ENCODE data around the gene DQX1.

DQX1 gene

GRCh38 chr2:74507926-74508520 is 18.0 kb downstream of the DQX1 start (continued):
- TF ChIP-seq, protein P1, sequence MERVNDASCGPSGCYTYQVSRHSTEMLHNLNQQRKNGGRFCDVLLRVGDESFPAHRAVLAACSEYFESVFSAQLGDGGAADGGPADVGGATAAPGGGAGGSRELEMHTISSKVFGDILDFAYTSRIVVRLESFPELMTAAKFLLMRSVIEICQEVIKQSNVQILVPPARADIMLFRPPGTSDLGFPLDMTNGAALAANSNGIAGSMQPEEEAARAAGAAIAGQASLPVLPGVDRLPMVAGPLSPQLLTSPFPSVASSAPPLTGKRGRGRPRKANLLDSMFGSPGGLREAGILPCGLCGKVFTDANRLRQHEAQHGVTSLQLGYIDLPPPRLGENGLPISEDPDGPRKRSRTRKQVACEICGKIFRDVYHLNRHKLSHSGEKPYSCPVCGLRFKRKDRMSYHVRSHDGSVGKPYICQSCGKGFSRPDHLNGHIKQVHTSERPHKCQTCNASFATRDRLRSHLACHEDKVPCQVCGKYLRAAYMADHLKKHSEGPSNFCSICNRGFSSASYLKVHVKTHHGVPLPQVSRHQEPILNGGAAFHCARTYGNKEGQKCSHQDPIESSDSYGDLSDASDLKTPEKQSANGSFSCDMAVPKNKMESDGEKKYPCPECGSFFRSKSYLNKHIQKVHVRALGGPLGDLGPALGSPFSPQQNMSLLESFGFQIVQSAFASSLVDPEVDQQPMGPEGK (CRISPR knock-in tag; IDR thresholded peaks at IDR 0.05; ENCODE audit: borderline replicate concordance) = peak; percentile 98
- no peak for TF ChIP-seq ZFP30 (CRISPR knock-in tag; IDR thresholded peaks at IDR 0.05)

DNA sequence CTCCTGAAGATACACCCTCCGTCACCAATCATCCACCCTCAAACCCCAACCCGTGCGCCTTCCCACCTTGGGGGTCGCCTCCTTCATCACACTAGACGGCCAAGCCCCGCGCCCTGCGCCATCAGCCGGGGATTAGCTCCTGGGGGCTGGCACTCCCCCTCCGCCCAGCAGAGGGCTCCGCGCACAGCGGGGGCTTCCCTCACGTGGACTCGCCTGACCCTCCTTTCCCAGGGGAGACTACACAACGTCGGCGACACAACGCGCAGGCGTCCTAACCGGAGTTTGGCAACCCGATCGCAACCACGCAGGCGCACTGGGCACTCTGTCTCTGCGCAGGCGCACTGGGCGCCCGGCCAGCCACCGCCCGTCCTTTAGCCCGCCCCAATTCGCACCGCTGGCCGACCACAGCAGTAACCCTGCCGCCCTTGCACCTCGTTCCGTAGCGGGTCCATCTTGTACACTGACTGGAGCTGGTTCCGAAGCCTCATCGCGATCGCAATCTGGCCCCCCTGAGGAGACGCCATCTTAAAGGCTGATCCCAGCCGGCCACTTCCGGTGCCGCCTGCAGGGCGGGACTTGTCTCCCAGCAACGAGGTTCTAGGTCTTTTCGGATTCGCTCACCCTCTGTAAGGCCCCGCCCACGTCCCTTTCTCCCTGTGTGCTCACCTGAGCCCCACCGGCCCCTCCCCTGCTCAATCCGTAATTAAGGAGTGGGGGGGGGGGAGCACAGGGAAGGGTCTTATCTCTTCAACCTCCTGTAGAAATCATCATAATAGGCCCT is 18.7 kb downstream of the DQX1 start, which contains the start of gene PCGF1:
PCGF1 (minus strand) TSS at position 551 of the 781 bp plus-strand sequence; CDS start at position 524, 27 bp downstream.
- peak; percentile 93 for ATAC-seq
- peak; percentile 92 for TF ChIP-seq ARNTL (CRISPR knock-in tag; IDR thresholded peaks at IDR 0.05; ENCODE audit: borderline replicate concordance, low read depth)
- TF ChIP-seq ISL1 (CRISPR knock-in tag; IDR thresholded peaks at IDR 0.05) = no peak

GRCh38 chr2:74505448-74506246 is 20.4 kb downstream of the DQX1 start:
- no peak for TF ChIP-seq SNAI2 (CRISPR knock-in tag; IDR thresholded peaks at IDR 0.05)
- TF ChIP-seq ZNF565 (CRISPR knock-in tag; conservative IDR thresholded peaks at IDR 0.05; ENCODE audit: low read depth) = no peak
- no peak for TF ChIP-seq CSDC2 (CRISPR knock-in tag; IDR thresholded peaks at IDR 0.05)
- TF ChIP-seq CSRNP3 (CRISPR knock-in tag; IDR thresholded peaks at IDR 0.05) = no peak
- TF ChIP-seq ISL1 (CRISPR knock-in tag; IDR thresholded peaks at IDR 0.05) = no peak
- TF ChIP-seq ZFP30 (CRISPR knock-in tag; IDR thresholded peaks at IDR 0.05) = no peak
- no peak for TF ChIP-seq RARB (CRISPR knock-in tag; IDR thresholded peaks at IDR 0.05)
- TF ChIP-seq ARNTL (CRISPR knock-in tag; IDR thresholded peaks at IDR 0.05; ENCODE audit: borderline replicate concordance, low read depth) = no peak
- TF ChIP-seq TOX (CRISPR knock-in tag; IDR thresholded peaks at IDR 0.05; ENCODE audit: borderline replicate concordance) = no peak
- no peak for TF ChIP-seq ZFP3 (CRISPR knock-in tag; IDR thresholded peaks at IDR 0.05)
- TF ChIP-seq TSHZ2 (CRISPR knock-in tag; IDR thresholded peaks at IDR 0.05) = no peak
- TF ChIP-seq TCF4 (CRISPR knock-in tag; IDR thresholded peaks at IDR 0.05; ENCODE audit: borderline replicate concordance) = no peak
- TF ChIP-seq ZC3H10 (CRISPR knock-in tag; IDR thresholded peaks at IDR 0.05) = no peak
- no peak for TF ChIP-seq ZNF70 (CRISPR knock-in tag; IDR thresholded peaks at IDR 0.05)
- TF ChIP-seq OSR1 (CRISPR knock-in tag; IDR thresholded peaks at IDR 0.05) = no peak
- no peak for ATAC-seq

DNA sequence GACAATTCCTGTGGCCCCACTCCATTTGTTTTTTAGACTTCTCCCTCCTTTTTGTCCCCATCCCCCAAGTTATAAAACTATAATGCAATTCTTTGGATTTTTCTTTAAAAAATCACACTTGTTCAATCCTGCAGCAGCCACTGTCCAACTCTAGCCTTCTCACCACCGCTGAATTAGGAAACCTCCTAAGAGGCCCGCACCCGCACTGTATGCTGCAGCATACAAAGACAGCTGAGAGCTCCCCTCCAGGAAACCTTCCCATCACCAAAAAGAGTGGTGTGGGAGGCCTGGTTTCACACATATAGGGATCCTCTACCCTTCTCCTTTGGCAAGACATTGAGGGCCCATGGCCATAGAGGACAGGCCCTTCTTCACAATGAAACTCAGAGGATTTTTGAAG is 21.4 kb downstream of the DQX1 start:
- ATAC-seq = no peak
- no peak for TF ChIP-seq TOX (CRISPR knock-in tag; IDR thresholded peaks at IDR 0.05; ENCODE audit: borderline replicate concordance)
- TF ChIP-seq CSRNP3 (CRISPR knock-in tag; IDR thresholded peaks at IDR 0.05) = no peak
- TF ChIP-seq PPARA (CRISPR knock-in tag; IDR thresholded peaks at IDR 0.05; ENCODE audit: borderline replicate concordance) = no peak
- TF ChIP-seq BACH2 (CRISPR knock-in tag; IDR thresholded peaks at IDR 0.05; ENCODE audit: borderline replicate concordance) = no peak
- TF ChIP-seq, protein P2, sequence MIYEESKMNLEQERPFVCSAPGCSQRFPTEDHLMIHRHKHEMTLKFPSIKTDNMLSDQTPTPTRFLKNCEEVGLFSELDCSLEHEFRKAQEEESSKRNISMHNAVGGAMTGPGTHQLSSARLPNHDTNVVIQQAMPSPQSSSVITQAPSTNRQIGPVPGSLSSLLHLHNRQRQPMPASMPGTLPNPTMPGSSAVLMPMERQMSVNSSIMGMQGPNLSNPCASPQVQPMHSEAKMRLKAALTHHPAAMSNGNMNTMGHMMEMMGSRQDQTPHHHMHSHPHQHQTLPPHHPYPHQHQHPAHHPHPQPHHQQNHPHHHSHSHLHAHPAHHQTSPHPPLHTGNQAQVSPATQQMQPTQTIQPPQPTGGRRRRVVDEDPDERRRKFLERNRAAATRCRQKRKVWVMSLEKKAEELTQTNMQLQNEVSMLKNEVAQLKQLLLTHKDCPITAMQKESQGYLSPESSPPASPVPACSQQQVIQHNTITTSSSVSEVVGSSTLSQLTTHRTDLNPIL (CRISPR knock-in tag; IDR thresholded peaks at IDR 0.05; ENCODE audit: low read depth) = no peak
- TF ChIP-seq ZNF70 (CRISPR knock-in tag; IDR thresholded peaks at IDR 0.05) = no peak
- no peak for TF ChIP-seq ZFP3 (CRISPR knock-in tag; IDR thresholded peaks at IDR 0.05)
- no peak for TF ChIP-seq SNAI2 (CRISPR knock-in tag; IDR thresholded peaks at IDR 0.05)
- TF ChIP-seq TSHZ2 (CRISPR knock-in tag; IDR thresholded peaks at IDR 0.05) = no peak
- no peak for TF ChIP-seq ZNF565 (CRISPR knock-in tag; conservative IDR thresholded peaks at IDR 0.05; ENCODE audit: low read depth)
- TF ChIP-seq TCF4 (CRISPR knock-in tag; IDR thresholded peaks at IDR 0.05; ENCODE audit: borderline replicate concordance) = no peak
- no peak for TF ChIP-seq ZFP30 (CRISPR knock-in tag; IDR thresholded peaks at IDR 0.05)

All from SK-N-SH treated with all-trans-retinoic acid at 6 μM for 48 hours (cell line).